ENCODE data around the gene CPA2.

CPA2 gene

GRCh38 chr7:130299866-130300265 lies 33.2 kb downstream of the CPA2 start:
- in situ Hi-C loops (cut with HindIII; ENCODE audit: low pct_ligation_motif_present, low sequenced_read_pairs), result no loop called here
- no peak for TF ChIP-seq CTCF (IDR thresholded peaks at IDR 0.05; ENCODE audit: low read depth, low read length, missing control alignments)
- Histone ChIP-seq H3K27me3 (replicated peaks) (no peaks in the 10 kb centered on the region), H3K27ac (no peak overlapping the region), H3K4me3 (ENCODE audit: low read depth, low read length) (no peak overlapping the region), H3K36me3 (replicated peaks) (peaks cover 37% of the 10 kb centered on the region)
- no peak for DNase-seq

- H3K36me3 ChIP-seq (replicated peaks), result peaks cover 48% of the 10 kb centered on the region
- TF ChIP-seq CTCF (IDR thresholded peaks at IDR 0.05; ENCODE audit: low read depth, low read length, missing control alignments), result no peak
- DNase-seq, result no peak
- in situ Hi-C loops (cut with HindIII; ENCODE audit: low pct_ligation_motif_present, low sequenced_read_pairs), result no loop called here
- no peak overlapping the region for H3K27ac ChIP-seq
- no peaks in the 10 kb centered on the region for H3K27me3 ChIP-seq (replicated peaks)
- H3K4me3 ChIP-seq (ENCODE audit: low read depth, low read length), result no peak overlapping the region
Measured at GRCh38 chr7:130301501-130302020, 34.9 kb downstream of the CPA2 start.

- in situ Hi-C loops (cut with HindIII; ENCODE audit: low pct_ligation_motif_present, low sequenced_read_pairs), result no loop called here
- Histone ChIP-seq H3K4me3 (ENCODE audit: low read depth, low read length) (no peak overlapping the region), H3K27ac (no peak overlapping the region), H3K36me3 (replicated peaks) (peaks cover 52% of the 10 kb centered on the region), H3K27me3 (replicated peaks) (no peaks in the 10 kb centered on the region)
- no peak for TF ChIP-seq CTCF (IDR thresholded peaks at IDR 0.05; ENCODE audit: low read depth, low read length, missing control alignments)
- DNase-seq, result no peak
Measured at GRCh38 chr7:130302649-130303048, 36.0 kb downstream of the CPA2 start.

GRCh38 chr7:130303127-130303526 lies 36.5 kb downstream of the CPA2 start:
- no peak overlapping the region for H3K27ac ChIP-seq
- H3K36me3 ChIP-seq (replicated peaks), result peaks cover 54% of the 10 kb centered on the region
- no peak for TF ChIP-seq CTCF (IDR thresholded peaks at IDR 0.05; ENCODE audit: low read depth, low read length, missing control alignments)
- H3K4me3 ChIP-seq (ENCODE audit: low read depth, low read length), result no peak overlapping the region
- in situ Hi-C loops (cut with HindIII; ENCODE audit: low pct_ligation_motif_present, low sequenced_read_pairs), result no loop called here
- H3K27me3 ChIP-seq (replicated peaks), result no peaks in the 10 kb centered on the region
- no peak for DNase-seq

GRCh38 chr7:130303551-130303950 lies 36.9 kb downstream of the CPA2 start:
- H3K27ac ChIP-seq, result no peak overlapping the region
- in situ Hi-C loops (cut with HindIII; ENCODE audit: low pct_ligation_motif_present, low sequenced_read_pairs), result no loop called here
- H3K36me3 ChIP-seq (replicated peaks), result peaks cover 54% of the 10 kb centered on the region
- TF ChIP-seq CTCF (IDR thresholded peaks at IDR 0.05; ENCODE audit: low read depth, low read length, missing control alignments), result no peak
- H3K4me3 ChIP-seq (ENCODE audit: low read depth, low read length), result no peak overlapping the region
- DNase-seq, result no peak
- no peaks in the 10 kb centered on the region for H3K27me3 ChIP-seq (replicated peaks)

GRCh38 chr7:130303982-130304381 lies 37.3 kb downstream of the CPA2 start:
- no peak overlapping the region for H3K4me3 ChIP-seq (ENCODE audit: low read depth, low read length)
- H3K27me3 ChIP-seq (replicated peaks), result no peaks in the 10 kb centered on the region
- TF ChIP-seq CTCF (IDR thresholded peaks at IDR 0.05; ENCODE audit: low read depth, low read length, missing control alignments), result no peak
- no peak overlapping the region for H3K27ac ChIP-seq
- no peak for DNase-seq
- in situ Hi-C loops (cut with HindIII; ENCODE audit: low pct_ligation_motif_present, low sequenced_read_pairs), result no loop called here
- H3K36me3 ChIP-seq (replicated peaks), result peaks cover 50% of the 10 kb centered on the region

Measured in brain microvascular endothelial cell (primary cell).